Measurements from ENCODE around the gene SLC16A8.

- TF ChIP-seq POLR2AphosphoS5 (IDR thresholded peaks at IDR 0.05; ENCODE audit: borderline replicate concordance, low read depth, low read length) = no peak
- no peak for TF ChIP-seq EZH2 (IDR thresholded peaks at IDR 0.05)
- TF ChIP-seq FOXP2 (optimal IDR thresholded peaks at IDR 0.05; ENCODE audit: control extremely low read depth, extremely low read length, insufficient read depth) = no peak
Observed at GRCh38 chr22:38038426-38038825, 45.6 kb downstream of the SLC16A8 start.
